NT2/D1 (cell line): Measurements from ENCODE around the gene NISCH.

Experiments
- SUZ12 ChIP-seq: IDR thresholded peaks from 2 replicates; pipeline ENCODE4 v1.6.1; 2011; ENCODE audit not compliant: insufficient read length, insufficient read depth; ENCODE audit errors: extremely low read depth
- ZNF274 ChIP-seq: IDR thresholded peaks from 2 replicates; pipeline ENCODE4 v1.6.1; 2011; ENCODE audit warnings: mild to moderate bottlenecking, low read depth, low read length

- TF ChIP-seq SUZ12: no peak
- no peak for TF ChIP-seq ZNF274
Measured at GRCh38 chr3:52514576-52514975, 59.2 kb downstream of the NISCH start.
